H1 (cell line): ENCODE data around the gene ACE. TPM values are rescaled to one million over a fixed set of nuclear protein-coding genes. Genes with fewer than 3 reads are reported as not detected.

ENCODE experiments used
- CTCF ChIA-PET: fragments of 300-600 bp; sonication (Branson Sonifier 250); formaldehyde crosslinking; loops from one replicate; lab custom pipeline; 2021; ENCODE audit not compliant: partially characterized antibody; lab: Charles Lee
- POLR2A ChIA-PET: fragments of 300-600 bp; sonication (Branson Sonifier 250); formaldehyde crosslinking; loops from one replicate; lab custom pipeline; 2021; ENCODE audit warnings: inconsistent platforms; ENCODE audit not compliant: partially characterized antibody; lab: Charles Lee
- DNase-seq, 2 experiments: peaks; one replicate each; pipeline versions ENCODE4 v3.0.0 to v3.0.0-alpha.2; 2010 to 2022; ENCODE audit warnings: low spot score in 2 of 2, low read depth in 1 of 2, mixed read lengths in 1 of 2
- FAIRE-seq: peaks from 2 replicates; lab custom pipeline; 2011; peaks lifted over from hg19 to GRCh38; lab: Jason Lieb, UNC
- H2AFZ ChIP-seq: 2 replicates; pipeline ENCODE4 v1.8.1; 2012; ENCODE audit warnings: low read length, inconsistent platforms
- H2AK5ac ChIP-seq: 2 replicates; pipeline ENCODE4 v1.6.1; 2013; ENCODE audit warnings: low read depth, low read length
- H2BK120ac ChIP-seq: replicated peaks from 2 replicates; pipeline ENCODE3; 2013; ENCODE audit warnings: low read depth, low read length, inconsistent platforms
- H2BK12ac ChIP-seq: 2 replicates; pipeline ENCODE4 v1.6.1; 2013; ENCODE audit warnings: low read depth, low read length
- H2BK15ac ChIP-seq: 2 replicates; pipeline ENCODE4 v1.6.1; 2013; ENCODE audit warnings: low read length
- H2BK20ac ChIP-seq: 2 replicates; pipeline ENCODE4 v1.6.1; 2013; ENCODE audit warnings: low read length
- H2BK5ac ChIP-seq: 2 replicates; pipeline ENCODE4 v1.6.1; 2013; ENCODE audit warnings: low read depth, low read length
- H3K14ac ChIP-seq: 2 replicates; pipeline ENCODE4 v1.6.1; 2013; ENCODE audit warnings: inconsistent platforms; ENCODE audit not compliant: insufficient read length
- H3K18ac ChIP-seq: 2 replicates; pipeline ENCODE4 v1.6.1; 2013; ENCODE audit warnings: low read length; ENCODE audit errors: extremely low read depth
- H3K23ac ChIP-seq: 2 replicates; pipeline ENCODE4 v1.6.1; 2013; ENCODE audit warnings: inconsistent platforms; ENCODE audit not compliant: insufficient read length
- H3K23me2 ChIP-seq: 2 replicates; pipeline ENCODE4 v1.6.1; 2013; ENCODE audit warnings: low read depth, low read length
- H3K27ac ChIP-seq: 2 replicates; pipeline ENCODE4 v1.6.1; 2011; ENCODE audit warnings: low read depth, low read length, inconsistent platforms
- H3K27me3 ChIP-seq, 4 experiments: replicated peaks in 1 of 4; 1 replicate in 1 of 4; 2 replicates in 3 of 4; pipeline versions ENCODE4 v1.6.1 to v1.8.1; 2011 to 2013; ENCODE audit warnings: low read length in 3 of 4, mild to moderate bottlenecking in 3 of 4, inconsistent platforms in 2 of 4, mixed read lengths in 2 of 4, moderate library complexity in 1 of 4; ENCODE audit not compliant: control insufficient read depth in 3 of 4, insufficient read depth in 3 of 4; ENCODE audit errors: extremely low read depth in 1 of 4
- H3K36me3 ChIP-seq, 4 experiments: 2 replicates each; pipeline versions ENCODE4 v1.6.1 to v1.8.1; 2011 to 2013; ENCODE audit warnings: mild to moderate bottlenecking in 4 of 4, low read length in 3 of 4, moderate library complexity in 2 of 4, control low read depth in 1 of 4, inconsistent platforms in 1 of 4; ENCODE audit not compliant: insufficient read depth in 4 of 4, control insufficient read depth in 2 of 4
- H3K4ac ChIP-seq: replicated peaks from 2 replicates; pipeline ENCODE3; 2013; ENCODE audit warnings: low read length, low read depth, mixed read lengths, inconsistent platforms; ENCODE audit not compliant: insufficient read length
- H3K4me1 ChIP-seq, 4 experiments: replicated peaks in 1 of 4; 1 replicate in 1 of 4; 2 replicates in 3 of 4; pipeline versions ENCODE4 v1.6.1 to v1.8.1; 2011 to 2013; ENCODE audit warnings: low read length in 3 of 4, inconsistent platforms in 2 of 4, mixed read lengths in 1 of 4; ENCODE audit not compliant: insufficient read depth in 4 of 4, control insufficient read depth in 3 of 4
- H3K4me2 ChIP-seq, 2 experiments: 2 replicates each; pipeline versions ENCODE4 v1.6.1 to v1.8.1; 2011 to 2013; ENCODE audit warnings: low read depth in 2 of 2, low read length in 2 of 2, control low read depth in 1 of 2, inconsistent platforms in 1 of 2, mild to moderate bottlenecking in 1 of 2; ENCODE audit not compliant: insufficient read depth in 1 of 2
- H3K4me3 ChIP-seq, 4 experiments: fragments of 200-600, 300-600 bp in 1 of 4; sonication (generic), shearing (Covaris generic), sonication (Bioruptor Twin) in 1 of 4; 2 replicates each; pipeline versions ENCODE4 v1.5.1 to v1.8.1; 2011 to 2016; ENCODE audit warnings: low read length in 4 of 4, low read depth in 3 of 4, control low read depth in 2 of 4, inconsistent platforms in 2 of 4, mild to moderate bottlenecking in 2 of 4, mixed read lengths in 1 of 4, moderate library complexity in 1 of 4; ENCODE audit not compliant: insufficient read depth in 2 of 4; ENCODE audit errors: extremely low read depth in 1 of 4
- H3K56ac ChIP-seq: replicated peaks from 2 replicates; pipeline ENCODE3; 2013; ENCODE audit warnings: low read depth, mild to moderate bottlenecking, mixed read lengths, low read length, inconsistent platforms; ENCODE audit not compliant: insufficient read length
- H3K79me1 ChIP-seq: 2 replicates; pipeline ENCODE4 v1.6.1; 2013; ENCODE audit warnings: low read depth, low read length, control low read depth
- H3K79me2 ChIP-seq, 2 experiments: 2 replicates each; pipeline versions ENCODE4 v1.6.1 to v1.8.1; 2012 to 2013; ENCODE audit warnings: low read length in 2 of 2, mild to moderate bottlenecking in 2 of 2, inconsistent platforms in 1 of 2; ENCODE audit not compliant: insufficient read depth in 2 of 2, control insufficient read depth in 1 of 2
- H3K9ac ChIP-seq, 4 experiments: replicated peaks in 1 of 4; 1 replicate in 1 of 4; 2 replicates in 3 of 4; pipeline versions ENCODE4 v1.6.1 to v1.8.1; 2011 to 2013; ENCODE audit warnings: low read depth in 3 of 4, low read length in 3 of 4, control low read depth in 2 of 4, mild to moderate bottlenecking in 2 of 4, moderate library complexity in 2 of 4, inconsistent platforms in 1 of 4; ENCODE audit errors: extremely low read depth in 1 of 4
- H3K9me3 ChIP-seq, 2 experiments: 2 replicates each; pipeline versions ENCODE4 v1.6.1 to v1.8.1; 2012 to 2013; ENCODE audit warnings: mild to moderate bottlenecking in 2 of 2, moderate library complexity in 2 of 2, control low read depth in 1 of 2, inconsistent platforms in 1 of 2, low read depth in 1 of 2, low read length in 1 of 2, mixed read lengths in 1 of 2; ENCODE audit not compliant: insufficient read depth in 2 of 2
- H4K20me1 ChIP-seq, 2 experiments: replicated peaks in 1 of 2; 2 replicates each; pipeline versions ENCODE3 to v1.8.1; 2011 to 2013; ENCODE audit warnings: inconsistent platforms in 2 of 2, low read length in 2 of 2, mild to moderate bottlenecking in 1 of 2; ENCODE audit not compliant: insufficient read depth in 2 of 2, control insufficient read depth in 1 of 2
- H4K5ac ChIP-seq: 2 replicates; pipeline ENCODE4 v1.6.1; 2013; ENCODE audit warnings: low read length, low read depth, mixed read lengths, inconsistent platforms; ENCODE audit not compliant: insufficient read length
- H4K8ac ChIP-seq: 2 replicates; pipeline ENCODE4 v1.8.0; 2013; ENCODE audit warnings: mild to moderate bottlenecking, moderate library complexity, low read length, inconsistent platforms; ENCODE audit not compliant: insufficient read depth; ENCODE audit errors: extremely low read depth
- H4K91ac ChIP-seq: replicated peaks from 2 replicates; pipeline ENCODE3; 2013; ENCODE audit warnings: low read length, mixed read lengths, inconsistent platforms; ENCODE audit not compliant: insufficient read length
- CBX8 ChIP-seq: fragments of 300-800, 300-1000 bp; sonication (generic); IDR thresholded peaks from 2 replicates; pipeline ENCODE4 v1.7.1; 2016; ENCODE audit warnings: low read depth, low read length, borderline replicate concordance
- JUN ChIP-seq: IDR thresholded peaks from 2 replicates; pipeline ENCODE4 v1.6.1; 2011; ENCODE audit warnings: low read depth, mild to moderate bottlenecking, improper control_type of control experiment, low read length
- JUND ChIP-seq: IDR thresholded peaks from 2 replicates; pipeline ENCODE4 v1.6.1; 2011; ENCODE audit warnings: mild to moderate bottlenecking, improper control_type of control experiment, low read length
- KDM5A ChIP-seq: fragments of 200-600 bp; IDR thresholded peaks from 2 replicates; pipeline ENCODE4 v1.7.1; 2012; ENCODE audit warnings: mild to moderate bottlenecking, low read length, inconsistent platforms, mixed read lengths
- MAFK ChIP-seq: IDR thresholded peaks from 2 replicates; pipeline ENCODE4 v1.6.1; 2012; ENCODE audit warnings: low read depth, mild to moderate bottlenecking, improper control_type of control experiment, low read length
- NRF1 ChIP-seq: IDR thresholded peaks from 2 replicates; pipeline ENCODE4 v1.6.1; 2011; ENCODE audit warnings: mild to moderate bottlenecking, low read depth, low read length, improper control_type of control experiment
- POLR2A ChIP-seq, 2 experiments: IDR thresholded peaks; 1 replicate in 1 of 2; 2 replicates in 1 of 2; pipeline ENCODE4 v1.6.1; 2011; ENCODE audit warnings: low read depth in 2 of 2, low read length in 2 of 2, mild to moderate bottlenecking in 2 of 2; ENCODE audit errors: control extremely low read depth in 1 of 2
- WGBS, 2 experiments: shearing (Covaris generic) in 1 of 2; methylation state at CpG; one replicate each; pipeline versions ENCODE4 v1.1.6 to v1.1.7; 2013 to 2015; ENCODE audit warnings: low lambda C conversion rate in 2 of 2, mixed read lengths in 2 of 2, inconsistent platforms in 1 of 2, low coverage in 1 of 2, missing lambda C conversion rate in 1 of 2; ENCODE audit not compliant: insufficient replicate concordance in 2 of 2, insufficient coverage in 1 of 2, insufficient read length in 1 of 2; ENCODE audit errors: extremely low coverage in 1 of 2, missing lambda C conversion rate in 1 of 2; 5-methylcytosine and 5-hydroxymethylcytosine counted together
- polyA plus RNA-seq, 7 experiments: library from polyadenylated mRNA; depleted of rRNA in 3 of 7; stranded (reverse) in 5 of 7; unstranded in 2 of 7; fragments of >200 nt in 5 of 7; fragments of 200-250 nt in 2 of 7; gene quantifications; 1 replicate in 5 of 7; 2 replicates in 1 of 7; 4 replicates in 1 of 7; pipeline versions ENCODE4 v1.2.1 to v1.2.3, GENCODE V29; 2011 to 2013; ENCODE audit warnings: missing spikeins in 2 of 7, mixed read lengths in 2 of 7
- total RNA-seq: library from RNA; stranded (reverse); fragmentation: NEBNext Ultra II Directional; extraction: Animal tissue kit (Norgen Biotek cat#: 25700); gene quantifications from 2 replicates; pipeline ENCODE4 v1.2.1, GENCODE V29; 2021

The ACE gene
- total and polyA plus RNA-seq, 2 of the 8 experiments (the other 6 are each of a cell fraction or from before 2014, with no cell fraction given) = 2.5 to 5.5 TPM

DNA sequence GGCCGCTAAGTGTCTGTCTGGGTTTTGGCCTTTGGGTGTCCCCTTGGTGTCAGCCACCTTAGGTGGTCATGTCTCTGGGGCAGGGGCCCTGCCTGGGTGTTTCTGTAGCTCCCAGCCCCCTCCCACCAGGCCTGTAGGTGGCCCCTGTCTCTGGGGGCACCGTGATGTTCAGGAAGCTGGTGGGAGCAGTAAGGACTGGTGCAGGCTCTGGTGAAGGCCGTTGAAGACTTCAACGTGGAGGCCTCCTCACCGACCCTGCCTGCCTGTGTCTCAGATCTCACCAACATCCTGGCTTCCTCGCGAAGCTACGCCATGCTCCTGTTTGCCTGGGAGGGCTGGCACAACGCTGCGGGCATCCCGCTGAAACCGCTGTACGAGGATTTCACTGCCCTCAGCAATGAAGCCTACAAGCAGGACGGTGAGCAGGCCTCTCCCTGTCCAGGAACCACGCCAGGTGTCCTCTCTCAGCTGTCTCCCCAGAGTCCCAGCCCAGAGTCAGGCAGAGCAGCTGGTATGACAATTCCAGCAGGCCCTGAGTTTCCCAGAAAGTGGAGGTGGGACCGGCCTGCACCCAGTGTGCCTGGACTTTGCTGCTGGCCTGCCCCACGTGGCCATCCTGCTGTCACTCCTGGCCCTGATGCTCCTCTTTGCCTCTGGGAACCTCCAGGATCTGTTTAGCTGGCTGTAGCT is 2.8 kb downstream of the ACE start:
- no peak overlapping the region for H2BK12ac ChIP-seq
- H4K91ac ChIP-seq = no peak overlapping the region
- H3K4me1 ChIP-seq = peaks cover 0 to 22% (median 17%) of the 10 kb centered on the region in 4 experiments; a peak in 6 of 7 replicates
- no peak for FAIRE-seq
- no peak overlapping the region for H2BK15ac ChIP-seq
- no peaks in the 10 kb centered on the region for H4K20me1 ChIP-seq
- no peaks in the 10 kb centered on the region for H3K9me3 ChIP-seq
- no peak overlapping the region for H3K27ac ChIP-seq
- no peak overlapping the region for H4K5ac ChIP-seq
- no peak overlapping the region for H3K4me3 ChIP-seq
- H3K4ac ChIP-seq = no peak overlapping the region
- H2BK20ac ChIP-seq = no peak overlapping the region
- H3K79me2 ChIP-seq = no peaks in the 10 kb centered on the region
- H2AK5ac ChIP-seq = peak overlapping the region; percentile 43; the same call in 1 of the 2 replicates
- H2AFZ ChIP-seq = no peak overlapping the region
- no peak overlapping the region for H3K56ac ChIP-seq
- no peak overlapping the region for H3K23ac ChIP-seq
- TF ChIP-seq KDM5A = no peak
- TF ChIP-seq POLR2A (IDR thresholded peaks at IDR 0.05; ENCODE audit: control extremely low read depth in 1 of 2, low read depth in 2 of 2, low read length in 2 of 2) = no peak
- no peak for TF ChIP-seq JUND
- TF ChIP-seq CBX8 = no peak
- TF ChIP-seq MAFK = no peak
- TF ChIP-seq NRF1 = no peak
- no peak for TF ChIP-seq JUN
- TF ChIP-seq, all 59 proteins: peak for 0
- Histone ChIP-seq H2BK120ac (no peak overlapping the region), H2BK5ac (no peak overlapping the region), H3K14ac (no peak overlapping the region), H3K4me2 (no peak overlapping the region), H3K79me1 (no peaks in the 10 kb centered on the region), H4K8ac (no peak overlapping the region), H3K23me2 (peaks cover 11% of the 10 kb centered on the region), H3K18ac (no peak overlapping the region), H3K9ac (no peak overlapping the region), H3K27me3 (peaks cover 0 to 27% (median 18%) of the 10 kb centered on the region in 4 experiments; a peak in 5 of 7 replicates), H3K36me3 (no peaks in the 10 kb centered on the region)
- DNase-seq = no peak
- CTCF ChIA-PET = interaction anchor here (0.9 to 27.9 kb wide), 24 partner anchors 10 to 217 kb away, joined by 3 to 758 read pairs (median 4); partner anchors contain the start of genes CYB561 and KCNH6
- POLR2A ChIA-PET = interaction anchor here (1.6 to 4.4 kb wide), 2 partner anchors 32 to 43 kb away, joined by 10 to 24 read pairs; partner anchors contain the start of gene CYB561
- 80% methylated on average over 16 of the region's 17 CpGs; no CpG with 5 or more reads in 1 of the 2 experiments for WGBS, 2 experiments
